NCI-H2227 (cell line): ENCODE results near the gene DHRS3.

ENCODE experiments used
- DNase-seq: peaks from one replicate; lab custom pipeline; 2025; ENCODE audit not compliant: unreplicated experiment; lab: John Stamatoyannopoulos, UW

Gene DHRS3

GRCh38 chr1:12640237-12640957 lies 22.4 kb upstream of the DHRS3 start:
- no peak for DNase-seq

DNA sequence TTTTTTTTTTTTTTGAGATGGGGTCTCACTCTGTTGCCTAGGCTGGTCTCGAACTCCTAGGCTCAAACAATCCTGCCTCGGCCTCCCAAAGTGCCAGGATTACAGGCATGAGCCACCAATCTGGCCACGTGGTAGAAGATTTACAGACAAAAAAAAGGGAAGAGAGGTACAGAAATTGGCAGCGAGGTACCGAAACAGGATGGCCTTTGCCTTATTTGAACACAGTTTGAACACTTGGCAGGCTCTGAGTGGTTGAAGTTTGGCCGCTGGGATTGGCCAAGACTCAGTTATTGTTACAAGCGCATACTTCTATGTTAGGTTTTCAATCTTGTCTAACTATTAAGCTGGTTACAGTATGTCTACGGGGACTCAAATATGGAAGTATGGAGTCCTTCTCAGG lies 19.7 kb upstream of the DHRS3 start:
- no peak for DNase-seq

DNA sequence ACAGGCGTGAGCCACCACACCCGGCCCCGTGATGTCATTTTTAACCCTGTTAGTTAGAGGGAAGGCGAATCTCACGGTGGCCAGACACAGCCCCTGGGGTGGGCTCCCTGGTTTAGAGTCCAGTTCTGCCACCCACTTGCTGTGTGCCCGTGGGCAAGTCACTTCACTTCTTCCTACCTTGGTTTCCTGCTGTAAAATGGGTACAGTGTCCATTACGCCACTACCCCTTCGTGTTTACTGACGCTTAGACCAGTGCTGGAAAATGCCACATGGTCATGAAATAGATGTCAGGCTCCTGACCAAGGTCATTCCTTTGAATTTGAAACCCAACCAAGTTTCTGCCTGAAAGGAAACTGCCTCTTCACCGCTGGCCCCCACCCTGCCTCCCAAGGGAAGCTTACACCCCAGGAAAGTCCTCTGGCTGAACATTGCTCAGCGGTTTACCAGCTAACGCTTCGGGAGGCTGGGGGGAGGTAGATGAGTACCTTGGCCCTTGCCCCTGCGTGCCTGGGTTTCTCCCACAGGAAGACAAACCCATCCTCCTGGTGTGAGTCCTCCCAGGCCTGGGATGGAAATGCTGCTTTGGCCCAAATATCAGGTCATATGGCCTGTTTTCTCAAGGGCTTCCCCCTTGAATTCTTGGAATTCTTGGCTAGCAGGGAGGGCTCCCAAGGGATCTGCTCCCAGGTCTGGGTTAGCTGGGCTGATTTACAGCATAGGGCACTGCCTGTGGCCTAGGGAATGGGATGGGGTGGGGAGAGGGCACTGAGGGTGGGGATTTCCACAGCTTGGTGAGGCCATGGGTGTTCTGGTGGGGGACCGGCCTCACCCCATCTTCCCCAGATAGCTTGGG lies 18.3 kb upstream of the DHRS3 start:
- DNase-seq: no peak

DNA sequence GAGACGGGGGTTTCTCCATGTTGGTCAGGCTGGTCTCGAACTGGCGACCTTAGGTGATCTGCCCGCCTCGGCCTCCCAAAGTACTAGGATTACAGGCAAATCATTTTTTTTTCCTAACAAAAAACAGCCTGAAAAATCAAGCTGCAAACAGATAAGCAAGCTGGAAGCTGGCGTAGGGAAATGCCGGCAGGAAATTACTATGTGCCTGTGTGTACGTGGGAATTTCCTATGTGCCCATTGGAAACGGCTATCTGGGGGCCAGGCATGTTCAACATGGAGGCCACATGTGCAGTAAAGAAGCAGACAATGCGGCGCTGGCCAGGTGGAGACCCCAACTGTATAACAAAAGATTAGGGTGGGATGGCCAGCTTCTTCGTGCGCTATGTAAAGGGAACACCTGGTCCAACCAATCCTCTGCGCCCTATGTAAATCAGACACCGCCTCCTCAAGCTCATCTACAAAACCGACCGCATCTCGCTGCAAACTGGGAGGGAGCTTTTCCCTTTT lies 16.7 kb upstream of the DHRS3 start:
- peak; percentile 54 for DNase-seq

DNA sequence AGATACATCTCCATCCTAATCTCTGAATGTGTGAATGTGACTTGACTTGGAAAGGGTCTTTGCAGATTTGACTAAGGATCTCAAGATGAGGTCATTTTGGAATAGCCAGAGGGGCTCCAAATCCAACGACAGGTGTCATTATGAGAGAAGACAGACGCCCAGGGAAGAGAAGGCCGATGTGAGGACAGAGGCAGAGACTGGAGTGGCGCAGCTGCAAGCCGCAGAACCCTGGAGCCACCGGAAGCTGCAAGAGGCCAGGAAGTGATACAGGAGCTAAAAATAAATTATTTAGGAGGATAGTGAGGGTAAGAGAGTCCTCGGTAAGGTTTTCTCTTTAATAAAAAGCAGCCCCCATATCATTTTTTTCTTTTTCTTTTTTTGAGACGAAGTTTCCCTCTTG lies 16.1 kb upstream of the DHRS3 start:
- DNase-seq: no peak

DNA sequence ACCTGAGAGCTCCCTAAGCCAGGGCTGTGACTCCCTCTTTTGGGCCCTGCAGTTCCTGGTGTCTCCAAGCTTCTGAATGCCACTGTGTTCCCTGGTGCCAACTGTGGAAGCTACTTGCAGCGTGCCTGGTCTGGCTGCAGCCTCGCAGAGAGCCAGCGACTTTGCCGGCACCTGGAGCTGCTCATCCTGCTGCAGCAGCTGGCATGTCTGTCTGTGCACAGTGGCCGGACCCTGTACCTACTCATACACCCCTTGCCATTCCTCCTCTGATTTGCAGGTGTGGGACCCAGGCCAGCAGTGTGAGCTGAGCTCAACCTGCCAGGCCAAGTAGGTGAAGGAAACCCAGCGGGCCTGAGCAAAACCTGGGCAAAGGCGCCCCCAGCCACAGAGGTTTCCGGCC lies 13.6 kb upstream of the DHRS3 start:
- no peak for DNase-seq

DNA sequence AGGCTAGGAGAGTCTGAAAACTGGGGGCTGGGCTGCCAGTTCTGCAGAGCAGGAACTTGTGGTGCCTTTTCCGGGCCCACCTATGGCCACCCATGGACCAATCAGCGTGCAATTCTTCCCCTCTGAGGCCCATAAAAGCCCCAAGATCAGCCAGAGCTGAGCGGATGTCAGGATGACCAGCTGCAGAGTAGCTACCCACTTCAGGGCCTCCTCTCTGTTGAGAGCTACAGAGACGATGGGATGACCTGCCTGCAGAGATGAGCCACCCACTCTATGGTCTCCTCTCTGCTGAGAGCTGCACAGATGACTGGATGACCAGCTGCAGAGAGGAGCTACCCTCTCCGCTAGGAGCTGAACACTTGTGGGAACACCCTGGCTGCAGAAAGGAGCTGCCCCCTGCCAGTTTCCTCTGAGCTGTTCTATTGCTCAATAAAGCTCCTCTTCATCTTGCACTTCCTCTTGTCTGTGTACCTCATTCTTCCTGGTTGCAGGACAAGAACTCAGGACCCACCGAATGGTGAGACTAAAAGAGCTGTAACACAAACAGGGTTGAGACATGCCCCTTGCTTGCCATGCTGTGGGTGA lies 13.0 kb upstream of the DHRS3 start:
- DNase-seq: no peak

GRCh38 chr1:12629985-12630760 lies 12.2 kb upstream of the DHRS3 start:
- DNase-seq: no peak

DNA sequence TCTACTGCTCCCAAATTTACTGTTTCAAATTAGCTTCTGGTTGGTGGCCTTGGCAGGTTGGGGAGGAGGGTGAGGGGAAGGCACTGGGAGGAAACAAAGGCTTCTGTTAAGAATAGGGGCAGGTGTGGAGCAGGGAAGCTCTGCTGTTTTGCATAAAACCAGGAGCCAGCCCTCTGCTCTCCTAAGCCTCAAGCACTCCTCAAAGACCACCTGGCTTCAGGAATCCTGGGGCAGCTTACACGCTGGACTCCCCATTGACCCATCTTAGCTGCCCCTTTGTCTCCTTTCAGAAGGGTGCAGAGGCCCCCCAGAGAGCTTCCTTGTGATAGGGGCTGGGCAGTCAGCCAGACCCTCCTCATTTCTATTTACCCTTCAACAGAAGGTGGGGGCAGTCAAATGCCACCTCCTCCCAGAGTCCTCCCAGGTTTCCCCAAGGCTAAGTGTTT lies 11.5 kb upstream of the DHRS3 start:
- DNase-seq: no peak

- no peak for DNase-seq
Observed at GRCh38 chr1:12627296-12627695, 9.3 kb upstream of the DHRS3 start.

DNA sequence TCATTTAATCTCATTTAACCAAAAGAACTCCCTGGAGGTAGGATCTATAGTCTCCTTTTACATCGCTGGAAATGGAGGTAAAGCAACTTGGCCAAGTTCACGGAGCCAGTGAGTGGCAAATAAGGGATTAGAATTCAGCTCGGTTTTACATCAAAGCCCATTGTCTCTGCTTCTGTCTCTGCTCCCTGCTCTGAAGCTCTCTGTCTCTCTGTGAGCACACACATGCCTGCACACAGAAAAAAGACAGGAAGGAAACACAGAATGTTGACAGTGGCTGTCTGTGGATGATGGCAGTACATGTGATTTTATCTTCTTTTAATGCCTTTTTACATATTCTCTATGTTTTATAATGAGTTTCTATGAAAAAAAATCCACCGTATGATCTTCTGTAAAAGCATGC lies 8.9 kb upstream of the DHRS3 start:
- DNase-seq: no peak

DNA sequence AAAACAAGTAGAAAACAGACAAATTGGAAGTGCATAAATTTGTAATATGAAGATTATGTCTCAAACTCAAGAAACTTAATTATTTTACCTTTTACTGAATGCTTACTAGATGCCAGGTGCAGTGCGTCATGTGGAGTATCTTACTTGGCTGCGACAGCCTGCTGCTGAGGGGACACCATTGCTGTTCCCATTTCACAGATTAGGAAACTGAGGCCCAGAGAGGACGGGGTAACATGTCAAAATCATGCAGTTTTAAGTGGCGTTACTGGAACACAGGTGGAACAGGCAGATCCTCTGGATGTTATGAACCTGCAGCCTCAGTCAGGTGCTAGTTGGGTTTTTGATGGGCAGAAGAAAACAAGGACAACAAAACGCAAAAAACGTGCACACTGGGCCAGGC lies 7.3 kb upstream of the DHRS3 start:
- no peak for DNase-seq

GRCh38 chr1:12622506-12622905 lies 4.5 kb upstream of the DHRS3 start:
- no peak for DNase-seq

GRCh38 chr1:12621346-12622335 lies 3.6 kb upstream of the DHRS3 start:
- DNase-seq: no peak

DNA sequence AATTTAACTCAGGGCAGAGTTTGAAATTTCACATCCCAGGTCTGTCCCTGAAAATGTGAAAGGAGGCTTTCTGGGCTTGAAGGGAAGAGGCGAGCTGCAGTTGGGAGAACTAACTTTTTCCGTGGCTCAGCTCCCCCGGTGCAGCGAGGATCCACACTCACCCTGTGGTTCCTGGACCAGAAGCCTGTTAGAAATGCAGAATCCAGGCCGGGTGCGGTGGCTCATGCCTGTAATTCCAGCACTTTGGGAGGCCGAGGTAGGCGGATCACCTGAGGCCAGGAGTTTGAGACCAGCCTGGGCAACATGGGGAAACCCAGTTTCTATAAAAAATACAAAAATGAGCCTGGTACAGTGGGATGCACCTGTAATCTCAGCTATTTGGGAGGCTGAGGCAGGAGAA lies 2.9 kb upstream of the DHRS3 start:
- DNase-seq: no peak

DNA sequence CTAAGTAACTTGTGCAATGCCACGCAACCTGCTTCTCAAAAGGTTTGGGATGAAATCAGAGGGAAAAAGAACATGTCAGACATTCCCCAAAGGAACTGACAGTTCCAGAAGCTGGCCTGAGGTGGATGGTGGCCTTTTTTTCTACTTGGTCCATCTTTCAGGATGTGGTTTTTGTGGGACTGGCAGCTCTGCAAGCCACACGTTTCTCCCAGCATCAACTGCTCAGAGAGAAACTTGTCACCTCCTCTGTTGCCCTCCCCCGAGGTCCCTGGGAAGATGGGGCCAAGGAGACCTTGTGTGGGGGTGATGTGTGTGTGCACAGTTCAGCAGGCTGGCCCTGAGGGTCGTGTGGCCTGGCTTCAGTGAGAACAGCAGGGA lies 2.5 kb upstream of the DHRS3 start:
- DNase-seq: no peak

GRCh38 chr1:12619792-12620487 lies 1.9 kb upstream of the DHRS3 start:
- DNase-seq: peak; percentile 86

DNA sequence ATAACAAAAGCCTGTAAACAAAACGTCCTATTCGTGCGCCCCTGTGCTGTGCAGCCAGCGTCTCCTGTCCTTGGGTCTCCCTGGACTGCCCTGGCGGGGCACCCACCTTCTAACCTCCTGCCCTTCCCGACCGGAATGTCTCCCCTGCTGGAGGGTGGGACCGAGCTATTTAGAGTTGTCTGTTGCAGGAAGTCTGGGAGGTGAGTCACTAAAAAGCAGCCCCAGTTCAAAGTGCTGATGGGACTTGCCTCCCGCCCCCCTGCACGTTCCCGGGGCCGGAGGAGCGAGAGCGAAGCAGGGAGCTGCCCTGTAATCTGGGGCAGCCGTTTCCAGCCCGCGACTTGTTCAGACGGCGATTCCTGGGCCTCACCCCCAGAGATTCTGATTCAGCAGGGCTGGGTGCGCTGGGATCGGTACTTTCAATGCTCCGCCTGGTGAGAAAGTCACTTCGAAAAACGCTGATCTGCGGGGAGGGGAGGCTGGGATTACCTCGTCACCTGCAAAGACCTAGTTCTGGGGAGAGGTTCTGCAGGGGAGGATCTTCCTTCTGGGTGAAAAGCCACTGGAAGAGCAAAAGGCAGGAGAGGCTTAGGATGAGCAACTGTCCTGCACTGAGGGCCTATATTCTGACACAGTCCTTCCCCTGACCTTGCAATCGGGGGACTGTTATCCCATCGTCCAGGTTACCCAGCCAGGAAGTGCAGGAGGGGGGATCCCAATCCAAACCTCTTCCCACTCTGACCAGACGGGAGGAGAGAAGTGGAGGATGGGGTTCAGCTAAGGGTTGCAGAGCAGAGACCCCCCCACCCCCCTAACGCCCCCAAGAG lies 1.2 kb upstream of the DHRS3 start:
- DNase-seq: no peak

- peak; percentile 32 for DNase-seq
Observed at GRCh38 chr1:12618661-12618964, 603 bp upstream of the DHRS3 start.
